GM21737 (cell line): ENCODE data around the gene ZNF132.
A peak's percentile ranks its signal among the peaks of the same experiment; 100 is the strongest.
"Not testable (repeated sequence)": the region's sequence is repeated elsewhere in the genome, so short reads cannot be mapped to it uniquely, and the experiment has no call there.

Experiments used
- ATAC-seq: cut with Tn5 transposase; IDR thresholded peaks from one replicate; pipeline ENCODE4 v1.9.1; 2021; ENCODE audit warnings: mild to moderate bottlenecking, moderate library complexity; ENCODE audit not compliant: unreplicated experiment

ZNF132 gene

DNA sequence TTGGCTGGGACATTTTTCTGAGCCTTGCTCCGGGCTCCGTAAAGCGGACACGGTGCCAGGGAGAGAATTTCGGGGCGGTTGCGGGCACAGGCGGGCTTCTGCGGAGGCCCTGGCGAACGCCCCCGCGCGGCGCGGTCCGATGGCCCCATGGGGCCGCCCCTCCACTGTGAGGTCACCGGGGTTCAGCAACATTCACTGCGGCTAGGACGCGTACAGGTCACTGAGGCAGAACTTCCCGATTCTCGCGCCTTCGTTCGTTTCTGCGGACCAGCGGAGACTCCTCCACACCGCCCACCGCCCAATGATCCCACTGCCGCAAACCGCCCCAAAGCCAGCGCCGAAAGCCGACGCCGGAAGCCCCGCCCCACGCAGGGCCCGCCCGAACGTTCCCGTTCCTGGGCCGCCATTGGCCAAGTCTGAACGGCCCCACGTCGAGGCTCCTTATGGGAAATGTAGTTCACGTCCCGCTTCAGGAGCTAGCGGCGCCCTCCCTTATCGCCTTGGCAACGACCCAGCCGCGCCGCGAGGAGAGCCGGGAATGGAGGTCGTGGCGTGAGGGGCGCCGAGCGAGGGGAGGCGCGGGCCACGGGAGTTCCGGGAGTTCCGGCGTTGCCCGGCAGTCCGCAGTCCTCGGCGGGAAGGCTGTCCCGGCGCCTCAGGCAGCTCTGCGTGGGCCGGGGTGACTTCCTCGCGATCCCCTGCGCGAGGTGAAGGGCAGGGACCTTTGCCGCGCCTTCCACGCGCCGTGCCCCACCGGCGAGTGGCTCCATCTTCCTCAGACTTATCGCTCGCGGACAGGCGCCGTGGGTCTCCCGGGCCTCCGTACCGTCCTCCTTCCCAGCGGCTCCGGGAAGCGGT is 31.6 kb downstream of the ZNF132 start, which contains the start of gene ZNF584:
TSS of gene ZNF584 (plus strand) at position 498 of the 858 bp plus-strand sequence. CDS start 499 bp downstream, outside the sequence.
- ATAC-seq, result peak; percentile 90

GRCh38 chr19:58407658-58408151 is 32.2 kb downstream of the ZNF132 start:
- no peak for ATAC-seq

- no peak for ATAC-seq
Measured at GRCh38 chr19:58406818-58407657, 32.9 kb downstream of the ZNF132 start.

- ATAC-seq, result not testable (repeated sequence)
Measured at GRCh38 chr19:58403920-58404478, 36.0 kb downstream of the ZNF132 start.

DNA sequence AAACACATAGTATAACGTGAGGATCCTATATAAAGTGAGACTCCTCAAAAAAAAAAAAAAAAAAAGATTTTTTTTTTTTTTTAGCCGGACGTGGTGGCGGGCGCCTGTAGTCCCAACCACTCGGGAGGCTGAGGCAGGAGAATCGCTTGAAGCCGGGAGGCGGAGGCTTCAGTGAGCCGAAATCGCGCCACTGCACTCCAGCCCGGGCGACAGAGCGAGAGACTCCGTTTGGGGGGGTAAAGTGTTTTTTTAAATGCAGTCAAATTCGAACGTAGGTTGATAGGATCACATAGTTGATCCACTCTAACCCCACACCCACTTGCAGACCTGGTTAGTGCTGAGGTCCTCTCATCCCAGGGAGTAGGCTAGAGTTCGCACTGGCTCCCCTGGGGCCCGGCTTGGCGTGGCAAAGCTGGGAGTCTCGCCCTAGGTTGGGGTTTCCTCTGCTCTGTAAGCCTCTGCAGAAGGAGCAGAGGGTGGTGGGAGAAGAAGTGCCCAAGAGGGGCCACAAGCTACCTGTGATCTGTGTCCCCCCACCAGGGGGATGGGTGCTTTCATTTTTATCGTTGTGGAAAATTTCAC is 38.0 kb downstream of the ZNF132 start:
- ATAC-seq, result no peak

- ATAC-seq, result peak; percentile 96
Measured at GRCh38 chr19:58400916-58401839, 38.8 kb downstream of the ZNF132 start.

- no peak for ATAC-seq
Measured at GRCh38 chr19:58400316-58400915, 39.5 kb downstream of the ZNF132 start.

DNA sequence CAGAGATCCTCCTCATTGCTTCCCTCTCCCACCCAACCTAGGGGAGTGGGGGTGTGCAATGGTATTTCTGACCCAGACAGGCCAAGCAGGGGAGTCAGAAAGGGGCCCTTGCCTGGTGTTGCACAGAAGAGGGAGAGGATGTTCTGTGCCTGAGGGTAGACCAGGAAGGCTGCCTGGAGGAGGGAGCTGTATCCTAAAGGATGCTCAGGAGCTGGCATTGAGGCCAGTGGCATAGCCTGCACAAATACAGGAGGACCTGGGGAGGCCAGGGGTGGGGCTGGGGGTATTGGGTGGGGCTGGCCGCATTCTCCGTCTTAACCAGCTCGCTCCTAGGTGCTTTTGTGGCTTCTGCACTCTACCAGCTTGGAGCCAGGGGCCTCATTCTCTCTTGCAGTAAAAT is 40.0 kb downstream of the ZNF132 start:
- no peak for ATAC-seq

DNA sequence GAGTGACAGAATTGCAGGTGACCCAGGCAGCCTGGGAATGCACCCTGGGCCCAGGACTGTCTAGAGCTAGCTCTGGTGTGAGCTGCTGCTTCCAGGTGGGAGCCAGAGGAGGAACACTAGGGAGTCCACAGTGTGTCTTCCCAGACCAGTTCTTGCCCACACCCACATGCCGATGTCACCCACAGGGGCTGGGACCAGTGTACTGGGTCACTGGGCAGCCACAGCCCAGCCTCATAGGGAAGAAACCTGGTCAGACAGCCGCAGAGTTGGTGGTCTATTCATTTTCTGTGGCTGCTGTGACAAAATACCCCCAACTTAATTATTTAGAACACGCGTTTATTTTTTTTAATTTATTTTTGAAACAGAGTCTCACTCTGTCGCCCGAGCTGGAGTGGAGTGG is 41.4 kb downstream of the ZNF132 start:
- no peak for ATAC-seq

DNA sequence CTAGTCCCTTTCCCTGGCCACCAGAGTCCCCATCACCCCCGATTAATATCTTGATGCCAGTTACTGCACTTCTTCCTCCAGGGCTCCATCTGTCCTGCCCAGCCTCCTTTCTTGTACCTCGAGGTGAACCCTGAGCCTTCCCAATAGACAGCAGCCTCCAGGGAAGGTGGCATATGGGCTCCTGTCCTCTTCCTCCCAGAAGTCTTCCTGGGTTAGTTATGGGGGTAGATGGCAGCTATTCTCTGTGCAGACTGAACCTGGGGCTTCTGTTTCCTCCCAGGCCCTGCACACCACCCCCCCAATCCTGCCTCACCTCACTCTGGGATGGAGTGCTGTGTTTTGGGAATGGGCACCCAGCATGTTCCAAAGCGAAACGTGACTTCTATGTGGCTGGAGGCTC is 41.9 kb downstream of the ZNF132 start:
- ATAC-seq, result no peak

GRCh38 chr19:58397533-58398037 is 42.4 kb downstream of the ZNF132 start:
- ATAC-seq, result no peak

- no peak for ATAC-seq
Measured at GRCh38 chr19:58396691-58397532, 43.0 kb downstream of the ZNF132 start.

GRCh38 chr19:58395979-58396627 is 43.9 kb downstream of the ZNF132 start:
- no peak for ATAC-seq

DNA sequence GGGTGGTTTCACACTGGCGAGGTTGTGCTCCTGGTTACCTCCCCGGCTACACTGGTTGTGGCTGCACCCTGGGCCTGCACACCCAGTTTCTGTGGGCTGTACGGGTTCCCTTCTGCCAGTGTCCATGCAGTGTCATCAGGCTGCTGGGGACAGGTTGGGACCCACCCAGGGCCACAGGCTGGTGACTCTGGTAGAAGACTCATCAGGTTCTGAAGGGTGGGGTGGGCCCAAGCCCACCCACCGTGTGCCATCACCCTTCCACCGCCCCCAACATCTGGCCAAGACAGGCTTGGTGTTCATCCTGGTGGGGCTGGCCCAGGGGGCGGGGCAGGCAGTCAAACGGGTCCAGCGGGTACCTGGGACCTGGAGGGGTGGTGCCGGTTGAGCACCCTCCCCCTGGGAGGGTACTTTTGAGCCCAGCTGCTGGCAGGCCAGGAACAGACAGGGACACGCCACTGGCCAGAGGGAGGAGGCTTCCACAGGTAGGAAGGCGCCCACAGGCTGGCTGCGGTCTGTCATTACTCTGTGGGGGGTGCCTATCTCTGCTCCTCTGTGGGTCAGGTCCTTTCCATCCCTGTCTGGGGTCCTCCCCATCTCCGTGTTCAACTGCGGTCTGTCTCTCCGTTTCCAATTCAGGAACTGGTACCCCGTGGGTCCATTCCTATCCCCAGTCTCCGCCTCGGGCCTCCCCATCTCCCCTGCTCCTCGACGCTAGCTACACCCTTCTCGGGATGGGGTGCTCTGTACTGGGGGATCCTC is 44.6 kb downstream of the ZNF132 start, which contains the start of gene RNF225:
TSS of gene RNF225 (plus strand) at position 437 of the 759 bp plus-strand sequence. CDS start 434 bp downstream, outside the sequence.
- ATAC-seq, result no peak

DNA sequence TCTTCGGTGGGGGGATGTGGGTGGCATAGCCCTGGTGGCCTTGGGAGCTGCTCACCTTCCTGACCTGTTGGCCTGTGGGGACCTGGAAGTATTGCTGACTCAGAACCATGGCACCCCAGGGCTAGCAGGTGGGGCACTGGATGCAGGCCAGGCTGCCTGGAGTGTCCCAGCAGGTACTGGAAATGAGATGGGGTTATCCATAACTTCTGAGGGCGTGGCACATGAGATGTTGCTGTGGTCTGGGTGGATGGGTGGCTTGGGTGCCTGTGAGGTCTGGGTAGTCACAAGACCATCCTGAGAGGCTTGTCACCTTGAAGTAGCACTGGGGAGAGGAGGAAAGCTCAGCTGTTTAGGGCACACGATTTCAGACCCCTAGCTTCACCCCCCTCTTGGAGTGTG is 45.1 kb downstream of the ZNF132 start:
- ATAC-seq, result no peak

- no peak for ATAC-seq
Measured at GRCh38 chr19:58393725-58394033, 46.3 kb downstream of the ZNF132 start.
